Right renal cortex interstitium (tissue), 3 donors: ENCODE data around the gene PIGC. TPM values are rescaled to one million over a fixed set of nuclear protein-coding genes. Genes with fewer than 3 reads are reported as not detected.
A peak's percentile ranks its signal among the peaks of the same experiment; 100 is the strongest.

Source experiments
- DNase-seq, 3 donors: peaks; one replicate each; pipeline ENCODE4 v3.0.0-alpha.2; 2013; ENCODE audit warnings: low read depth in 3 of 3, low spot score in 2 of 3
- polyA plus RNA-seq, 3 donors: library from polyadenylated mRNA; unstranded; fragments of 120-200 nt; gene quantifications; one replicate each; pipeline ENCODE4 v1.2.1, GENCODE V29; 2013; ENCODE audit not compliant: insufficient read length in 3 of 3

The PIGC gene
- 10 to 100 TPM; 52.1 to 56.6 (median 55.0) TPM for polyA plus RNA-seq

- peak; percentile 60 to 75 (median 70) for DNase-seq
These were observed at the start of gene PIGC for GRCh38 chr1:172443666-172444453. TSS of gene PIGC (minus strand) at chr1:172444069. CDS start at chr1:172442622, 1,447 bp downstream.

DNA sequence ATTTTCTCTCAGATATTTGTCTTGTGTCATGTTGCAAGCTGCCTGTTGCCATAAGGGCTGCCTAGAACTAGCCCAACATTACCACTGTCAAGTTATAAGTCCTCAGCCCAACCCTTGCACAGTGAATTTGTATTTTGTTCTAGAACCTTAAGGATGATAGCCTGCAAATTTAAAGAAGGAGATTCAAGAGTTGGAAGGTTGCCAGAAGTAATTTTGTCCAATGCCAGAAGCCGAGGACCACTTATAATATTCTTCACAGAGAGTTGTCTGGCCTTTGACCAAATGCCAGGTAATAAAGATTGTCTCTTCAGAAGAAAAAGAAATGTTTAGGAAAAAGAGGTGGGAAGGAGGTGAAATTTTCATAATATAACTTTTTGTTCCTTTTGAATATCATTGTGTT lies 48.6 kb upstream of the PIGC start:
- no peak for DNase-seq

GRCh38 chr1:172489847-172490246 lies 46.0 kb upstream of the PIGC start:
- no peak for DNase-seq

DNA sequence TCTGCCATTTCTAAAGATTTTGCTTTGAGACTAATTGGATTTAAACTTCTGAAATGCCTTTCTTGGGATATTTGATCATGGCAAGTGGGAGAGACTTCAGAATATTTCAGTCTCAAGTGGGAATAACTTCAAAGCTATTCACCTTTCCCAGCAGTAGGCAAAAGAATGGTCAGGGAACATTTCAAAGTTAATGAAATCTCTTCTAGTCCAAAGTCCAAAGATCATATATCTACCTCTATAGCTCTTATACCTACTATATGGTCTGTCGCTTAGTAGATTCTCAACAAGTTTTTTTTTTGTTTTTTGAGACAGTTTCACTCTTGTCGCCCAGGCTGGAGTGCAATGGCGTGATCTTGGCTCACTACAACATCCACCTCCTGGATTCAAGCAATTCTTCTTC lies 44.5 kb upstream of the PIGC start:
- DNase-seq: no peak

DNA sequence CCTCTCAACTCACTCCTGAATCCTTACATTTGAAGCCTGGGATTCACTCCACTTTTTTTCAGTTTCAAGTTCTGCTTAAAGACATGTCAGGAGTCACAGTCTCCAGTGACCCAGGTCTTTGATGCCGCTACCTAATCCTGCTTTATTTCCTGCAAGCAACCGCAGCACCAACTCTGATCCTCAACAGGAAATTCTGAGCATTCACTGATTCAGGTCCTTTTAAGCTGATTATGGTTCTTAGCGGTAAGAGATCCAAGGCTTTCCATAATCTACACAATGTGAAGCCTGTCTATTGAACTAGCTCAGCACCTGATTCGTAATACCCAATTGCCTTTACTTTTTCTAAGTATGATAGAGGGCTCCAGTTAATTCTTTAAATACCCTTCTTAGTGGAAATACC lies 43.7 kb upstream of the PIGC start:
- no peak for DNase-seq

- no peak for DNase-seq
These were observed 43.1 kb upstream of the PIGC start for GRCh38 chr1:172486805-172487454.

- DNase-seq: no peak
These were observed 41.8 kb upstream of the PIGC start for GRCh38 chr1:172485626-172486025.

GRCh38 chr1:172484252-172484651 lies 40.4 kb upstream of the PIGC start:
- no peak for DNase-seq

DNA sequence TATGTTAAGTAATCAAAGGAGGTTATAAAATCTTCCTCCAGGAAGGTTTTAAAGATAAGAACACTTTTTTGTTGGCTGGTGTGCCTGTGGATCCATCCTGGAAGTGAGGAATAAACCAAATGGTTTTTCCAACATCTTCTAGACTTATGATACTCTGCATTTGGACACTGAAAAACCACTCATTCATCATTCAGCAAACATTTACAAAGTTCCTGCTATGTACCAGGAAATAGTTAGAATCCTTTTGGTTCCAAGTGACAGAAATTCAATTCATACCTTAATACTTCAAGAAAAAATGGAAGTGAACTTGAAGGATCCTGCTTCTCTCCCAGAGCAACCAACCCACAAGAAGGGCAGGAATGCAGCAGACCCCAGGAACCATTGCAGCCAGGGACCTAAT lies 39.6 kb upstream of the PIGC start:
- DNase-seq: no peak

DNA sequence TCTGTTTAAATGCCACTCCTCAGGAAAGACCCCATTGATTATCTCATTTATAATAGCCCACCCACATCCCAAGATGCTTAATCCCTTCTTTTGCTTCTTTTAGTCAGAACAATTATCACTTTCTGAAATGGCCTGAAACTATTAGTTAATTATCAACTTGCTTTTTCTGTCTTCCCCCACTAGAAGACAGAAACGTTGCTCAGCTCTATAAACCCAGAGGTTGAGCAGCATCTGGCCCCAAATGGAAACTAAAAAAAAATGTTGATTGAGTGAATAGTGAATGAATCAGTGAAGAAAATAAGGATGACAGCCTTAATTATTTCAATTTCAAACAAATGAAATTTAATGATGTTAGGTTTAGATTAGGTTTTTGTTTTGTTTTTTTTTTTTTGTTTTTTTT lies 38.2 kb upstream of the PIGC start:
- no peak for DNase-seq

- no peak for DNase-seq
These were observed 36.6 kb upstream of the PIGC start for GRCh38 chr1:172480431-172480830.

DNA sequence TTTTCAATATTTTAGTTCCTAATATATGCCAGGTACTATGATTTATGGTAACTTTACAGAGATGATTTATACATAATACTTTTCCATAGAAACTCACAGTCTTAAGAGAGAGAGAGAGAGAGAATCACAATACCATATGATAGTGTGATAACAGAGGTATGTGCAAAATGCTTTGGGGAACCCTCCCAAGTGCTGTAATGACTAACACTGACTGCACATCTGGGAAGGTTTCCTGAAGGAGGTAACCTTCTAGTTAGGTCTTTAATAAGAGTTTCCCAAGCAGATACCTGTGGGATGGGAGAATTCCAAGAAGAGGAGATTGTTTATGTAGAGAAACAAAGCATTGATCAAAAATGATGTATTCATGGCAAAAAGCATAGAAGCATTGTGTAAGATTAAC lies 34.6 kb upstream of the PIGC start:
- DNase-seq: no peak

GRCh38 chr1:172477741-172478140 lies 33.9 kb upstream of the PIGC start:
- no peak for DNase-seq

- DNase-seq: no peak
These were observed 33.3 kb upstream of the PIGC start for GRCh38 chr1:172477216-172477615.

- no peak for DNase-seq
These were observed 32.4 kb upstream of the PIGC start for GRCh38 chr1:172476218-172476811.

GRCh38 chr1:172473842-172474241 lies 30.0 kb upstream of the PIGC start:
- no peak for DNase-seq

DNA sequence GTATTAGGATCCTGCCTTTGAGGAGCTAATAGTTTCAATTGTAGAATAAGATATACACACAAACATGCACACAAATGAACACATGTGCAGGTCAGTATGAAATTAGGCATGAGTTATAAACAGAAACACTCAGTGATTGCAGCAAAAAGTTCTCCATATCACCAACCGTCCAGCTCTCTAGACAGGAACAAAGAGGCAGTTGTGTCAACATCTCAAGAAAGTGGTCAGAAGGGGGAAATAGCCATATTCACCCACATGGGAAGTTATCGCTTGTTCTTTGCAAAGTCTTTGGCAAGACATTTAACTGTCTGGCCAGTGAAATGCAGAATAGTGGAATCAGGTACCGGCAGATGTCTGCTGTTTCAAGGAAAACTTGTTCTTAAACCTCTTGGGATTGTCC lies 29.4 kb upstream of the PIGC start:
- DNase-seq: no peak

GRCh38 chr1:172472495-172472894 lies 28.6 kb upstream of the PIGC start:
- no peak for DNase-seq

DNA sequence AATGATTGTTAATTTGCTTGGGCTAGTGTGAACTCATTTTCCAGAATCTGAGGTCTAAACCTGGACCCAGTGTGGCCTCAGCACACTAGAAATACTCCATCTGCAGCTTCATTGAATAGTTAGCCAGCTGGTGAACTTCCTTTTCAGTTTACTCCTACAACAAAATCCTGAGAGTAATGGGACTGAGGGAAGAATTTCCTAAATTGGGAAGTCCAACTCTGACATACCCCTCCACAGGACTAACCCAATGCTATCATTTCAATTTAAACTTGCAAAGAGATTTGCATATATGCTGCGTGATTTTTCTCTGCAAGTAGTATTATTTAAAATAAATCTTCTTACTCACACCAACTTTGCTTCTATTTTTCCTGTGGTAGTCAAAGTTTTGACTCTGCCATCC lies 27.8 kb upstream of the PIGC start:
- no peak for DNase-seq

DNA sequence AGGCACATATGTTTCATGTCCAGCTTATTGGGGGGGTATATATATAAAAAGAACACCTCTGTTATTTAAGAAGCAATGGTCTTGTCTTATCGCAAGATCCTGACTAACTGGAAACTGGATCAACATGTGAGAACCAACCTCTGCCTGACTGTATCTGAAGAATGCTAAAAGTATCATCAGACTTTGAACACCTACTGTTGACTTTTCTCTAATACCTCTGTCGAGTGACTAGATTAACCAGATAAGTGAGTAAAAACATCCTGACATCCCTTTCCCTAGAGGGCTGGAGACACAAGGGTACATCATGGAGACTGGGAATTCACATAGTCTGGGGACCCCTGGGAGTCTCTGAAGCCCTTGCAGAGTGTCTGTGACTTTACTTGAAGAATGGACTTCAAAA lies 26.3 kb upstream of the PIGC start:
- DNase-seq: no peak

DNA sequence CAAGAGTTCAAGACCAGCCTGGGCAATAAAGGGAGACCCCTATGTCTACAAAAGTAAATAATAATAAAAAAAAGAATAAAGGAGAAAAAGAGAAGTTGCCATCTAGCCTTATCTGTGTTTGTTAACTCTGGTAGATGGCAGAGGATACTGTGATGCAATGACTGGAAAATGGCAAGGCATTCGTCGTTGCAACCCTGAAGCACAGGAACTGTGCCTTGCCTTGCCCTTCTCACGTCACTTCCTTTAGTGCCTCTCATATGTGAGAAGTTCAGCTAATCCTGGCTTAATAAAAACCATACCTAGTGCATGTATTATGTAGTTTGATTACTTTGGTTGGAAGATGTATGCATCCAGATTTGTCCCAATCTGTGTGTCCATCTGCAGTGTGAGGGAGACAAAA lies 25.8 kb upstream of the PIGC start:
- DNase-seq: no peak

DNA sequence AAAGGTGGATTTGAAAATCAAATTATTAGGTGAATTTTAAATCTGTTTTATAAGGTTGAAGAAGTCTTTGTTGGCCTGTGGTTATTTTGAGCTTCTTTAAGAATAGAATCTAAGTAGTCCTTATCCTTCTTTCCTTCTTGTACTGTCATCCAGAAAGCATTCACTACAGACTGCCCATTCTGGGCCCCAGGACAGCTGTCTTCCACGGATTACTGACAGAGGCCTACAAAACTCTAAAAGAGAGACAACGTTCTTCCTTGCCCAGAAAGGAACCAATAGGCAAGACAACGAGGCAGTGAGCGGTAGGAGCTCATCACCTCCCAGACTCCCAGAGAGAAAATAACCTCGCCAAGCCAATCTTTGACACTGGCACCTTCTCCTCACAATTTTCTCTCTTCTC lies 24.4 kb upstream of the PIGC start:
- DNase-seq: no peak
